Body of pancreas (tissue), 4 donors: Measurements from ENCODE around the gene GPN1. TPM values are rescaled to one million over a fixed set of nuclear protein-coding genes. Genes with fewer than 3 reads are reported as not detected.
"Not testable (repeated sequence)": the region's sequence is repeated elsewhere in the genome, so short reads cannot be mapped to it uniquely, and the experiment has no call there.

Experiments
- ATAC-seq: fragments of 150-250 bp; one replicate; pipeline ENCODE4 v1.9.1; 2016
- DNase-seq, 4 donors: peaks; one replicate each; pipeline ENCODE4 v3.0.0-alpha.2; 2019
- H3K27ac ChIP-seq, 4 donors: fragments of 200-600 bp; sonication (generic); 1 replicate in 3 of 4; 2 replicates in 1 of 4; pipeline versions ENCODE4 v1.5.1 to v1.6.1; 2016 to 2019; ENCODE audit warnings: mild to moderate bottlenecking in 1 of 4, mixed read lengths in 1 of 4, moderate library complexity in 1 of 4
- H3K27me3 ChIP-seq, 2 donors: fragments of 200-600 bp; sonication (generic); one replicate each; pipeline ENCODE4 v1.6.0; 2016; ENCODE audit warnings: mild to moderate bottlenecking in 1 of 2
- H3K36me3 ChIP-seq, 2 donors: fragments of 200-600 bp; sonication (generic); replicated peaks in 1 of 2; 2 replicates each; pipeline ENCODE4 v1.5.1; 2016; ENCODE audit warnings: low read depth in 2 of 2; ENCODE audit not compliant: insufficient read depth in 1 of 2
- H3K4me1 ChIP-seq: fragments of 200-600 bp; sonication (generic); one replicate; pipeline ENCODE4 v1.6.0; 2016
- H3K4me3 ChIP-seq, 2 donors: fragments of 200-600 bp; sonication (generic); 1 replicate in 1 of 2; 2 replicates in 1 of 2; pipeline ENCODE4 v1.5.1; 2016 to 2019
- H3K9me3 ChIP-seq, 3 donors: fragments of 200-600 bp; sonication (generic); 1 replicate in 2 of 3; 2 replicates in 1 of 3; pipeline ENCODE4 v1.5.1; 2016
- POLR2A ChIP-seq, 3 donors: fragments of 450-650 bp; IDR thresholded peaks; one replicate each; pipeline ENCODE4 v1.6.1; 2016; ENCODE audit warnings: antibody characterized with exemption in 3 of 3, mild to moderate bottlenecking in 2 of 3
- WGBS, 2 donors: methylation state at CpG; one replicate each; pipeline ENCODE4 v1.1.5; 2017; 5-methylcytosine and 5-hydroxymethylcytosine counted together
- intact Hi-C: fragments of 100-400 bp; cut with DNase I; formaldehyde crosslinking; loops from one replicate; pipeline ENCODE4 v1.15.1; 2023
- total RNA-seq, 2 donors: library from RNA; depleted of rRNA; stranded (reverse); fragments of >200 nt; gene quantifications; one replicate each; pipeline ENCODE4 v1.1.0, GENCODE V29; 2016
- TF ChIP-seq, protein P1 (sequence below), 7 experiments: fragments of 450-650 bp in 4 of 7; fragments of 200-600 bp in 3 of 7; sonication (generic) in 3 of 7; IDR thresholded peaks; one replicate each; pipeline ENCODE4 v1.5.1; 2016 to 2019; ENCODE audit warnings: antibody characterized with exemption in 7 of 7

GPN1 gene
- total RNA-seq, 2 donors from 2014 or later, result 9.9 to 17.9 TPM

DNA sequence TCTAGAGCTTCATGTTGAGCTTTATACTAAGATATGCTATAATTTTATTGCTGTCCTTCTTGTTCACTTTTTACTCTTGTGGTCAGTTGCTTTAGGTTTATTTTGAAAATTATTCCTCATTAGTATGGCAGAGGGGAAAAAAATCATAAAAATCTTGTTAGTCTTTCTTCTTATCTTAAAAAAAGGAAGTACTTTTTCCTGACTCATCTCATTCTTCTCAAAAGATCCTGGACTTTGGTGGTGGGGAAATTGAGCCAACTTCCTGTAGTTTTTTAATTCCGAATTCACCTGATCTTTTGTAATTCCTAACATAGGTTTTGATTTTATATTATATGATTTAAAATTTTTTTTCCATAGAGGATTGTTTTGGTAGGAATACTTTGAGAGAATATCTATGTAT, 38.6 kb downstream of the GPN1 start:
- no peak for ATAC-seq
- H3K36me3 ChIP-seq, result peaks cover 9 to 16% of the 10 kb centered on the region in 2 donors
- H3K4me3 ChIP-seq, result no peak overlapping the region
- H3K9me3 ChIP-seq, result no peaks in the 10 kb centered on the region
- WGBS, 2 donors, result 54 to 78% methylated on average over 1 of the region's 1 CpG
- intact Hi-C loops, result no loop called here
- H3K27me3 ChIP-seq, result no peaks in the 10 kb centered on the region
- H3K27ac ChIP-seq, result no peak overlapping the region
- TF ChIP-seq POLR2A (IDR thresholded peaks at IDR 0.05), result no peak
- TF ChIP-seq, protein P1, sequence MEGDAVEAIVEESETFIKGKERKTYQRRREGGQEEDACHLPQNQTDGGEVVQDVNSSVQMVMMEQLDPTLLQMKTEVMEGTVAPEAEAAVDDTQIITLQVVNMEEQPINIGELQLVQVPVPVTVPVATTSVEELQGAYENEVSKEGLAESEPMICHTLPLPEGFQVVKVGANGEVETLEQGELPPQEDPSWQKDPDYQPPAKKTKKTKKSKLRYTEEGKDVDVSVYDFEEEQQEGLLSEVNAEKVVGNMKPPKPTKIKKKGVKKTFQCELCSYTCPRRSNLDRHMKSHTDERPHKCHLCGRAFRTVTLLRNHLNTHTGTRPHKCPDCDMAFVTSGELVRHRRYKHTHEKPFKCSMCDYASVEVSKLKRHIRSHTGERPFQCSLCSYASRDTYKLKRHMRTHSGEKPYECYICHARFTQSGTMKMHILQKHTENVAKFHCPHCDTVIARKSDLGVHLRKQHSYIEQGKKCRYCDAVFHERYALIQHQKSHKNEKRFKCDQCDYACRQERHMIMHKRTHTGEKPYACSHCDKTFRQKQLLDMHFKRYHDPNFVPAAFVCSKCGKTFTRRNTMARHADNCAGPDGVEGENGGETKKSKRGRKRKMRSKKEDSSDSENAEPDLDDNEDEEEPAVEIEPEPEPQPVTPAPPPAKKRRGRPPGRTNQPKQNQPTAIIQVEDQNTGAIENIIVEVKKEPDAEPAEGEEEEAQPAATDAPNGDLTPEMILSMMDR (IDR thresholded peaks at IDR 0.05), result no peak
- H3K4me1 ChIP-seq, result peaks cover 16% of the 10 kb centered on the region
- DNase-seq, result no peak

DNA sequence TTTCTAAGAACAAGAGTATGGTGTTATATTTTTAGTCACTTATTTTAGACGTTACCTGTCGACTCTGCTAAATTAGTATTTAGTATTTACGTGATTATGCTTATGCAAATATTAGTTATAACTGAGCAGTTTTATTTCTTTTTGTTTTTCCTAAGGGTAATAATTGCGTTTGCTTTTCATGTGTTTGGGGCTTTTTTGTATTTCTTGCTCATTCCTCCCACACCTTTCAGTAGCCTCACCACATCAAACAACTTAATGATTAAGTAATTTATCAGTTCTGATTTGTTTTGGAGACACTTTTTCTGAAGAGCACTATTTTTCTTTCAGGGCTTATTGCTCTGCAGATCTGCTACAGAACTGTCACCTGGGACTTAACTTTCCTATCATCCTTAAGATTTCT, 42.4 kb downstream of the GPN1 start:
- WGBS, 2 donors, result 84 to 89% methylated on average over 4 of the region's 4 CpGs
- no peak for TF ChIP-seq POLR2A (IDR thresholded peaks at IDR 0.05)
- TF ChIP-seq, protein P1 (IDR thresholded peaks at IDR 0.05), result no peak
- intact Hi-C loops, result no loop called here
- Histone ChIP-seq H3K27me3 (no peaks in the 10 kb centered on the region), H3K9me3 (no peaks in the 10 kb centered on the region), H3K27ac (no peak overlapping the region), H3K4me3 (no peak overlapping the region), H3K4me1 (no peaks in the 10 kb centered on the region), H3K36me3 (peaks cover 9 to 25% of the 10 kb centered on the region in 2 donors)
- ATAC-seq, result no peak
- DNase-seq, result no peak

DNA sequence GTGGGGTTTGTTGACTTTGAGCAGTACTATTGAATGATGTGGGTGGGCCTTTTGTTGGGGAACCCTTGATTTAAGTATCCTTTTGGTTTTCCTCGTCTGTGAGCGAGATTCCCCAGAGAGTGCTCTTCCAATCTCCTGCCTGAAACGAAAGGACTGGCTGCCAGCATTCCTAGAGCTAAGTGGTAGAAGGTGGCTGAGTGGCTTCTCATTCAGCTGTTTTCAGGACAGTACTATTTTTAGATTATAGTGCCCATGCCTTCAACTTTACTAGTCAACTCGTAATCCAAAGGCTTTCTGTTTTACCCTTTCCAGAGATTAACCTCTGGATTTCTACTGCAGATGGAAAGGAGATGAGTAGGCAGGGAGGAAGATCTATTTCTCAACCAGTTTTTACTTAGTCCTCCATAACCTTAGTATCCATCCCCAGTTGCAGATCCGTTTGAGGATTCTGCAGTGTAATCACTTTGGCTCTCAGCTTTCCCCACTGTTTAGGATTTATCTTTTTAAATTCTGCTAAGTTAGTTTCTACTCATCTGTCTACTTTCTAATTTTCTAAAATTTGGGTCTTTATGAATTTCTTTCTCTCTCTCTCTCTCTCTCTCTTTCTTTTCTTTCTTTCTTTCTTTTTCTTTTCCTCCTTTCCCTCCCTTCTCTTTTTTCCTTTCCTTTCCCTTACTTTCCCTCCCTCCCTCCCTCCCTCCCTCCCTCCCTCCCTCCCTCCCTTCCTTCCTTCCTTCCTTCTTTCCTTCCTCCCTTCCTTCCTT, 44.1 kb downstream of the GPN1 start:
- WGBS, 2 donors, result 78 to 82% methylated on average over 5 of the region's 5 CpGs
- Histone ChIP-seq H3K27me3 (no peaks in the 10 kb centered on the region), H3K4me3 (no peak overlapping the region), H3K36me3 (peaks cover 9 to 26% of the 10 kb centered on the region in 2 donors), H3K9me3 (no peaks in the 10 kb centered on the region), H3K4me1 (no peaks in the 10 kb centered on the region), H3K27ac (no peak overlapping the region)
- ATAC-seq, result no peak
- no peak for TF ChIP-seq POLR2A (IDR thresholded peaks at IDR 0.05)
- TF ChIP-seq, protein P1 (IDR thresholded peaks at IDR 0.05), result no peak
- intact Hi-C loops, result no loop called here
- DNase-seq, result no peak

DNA sequence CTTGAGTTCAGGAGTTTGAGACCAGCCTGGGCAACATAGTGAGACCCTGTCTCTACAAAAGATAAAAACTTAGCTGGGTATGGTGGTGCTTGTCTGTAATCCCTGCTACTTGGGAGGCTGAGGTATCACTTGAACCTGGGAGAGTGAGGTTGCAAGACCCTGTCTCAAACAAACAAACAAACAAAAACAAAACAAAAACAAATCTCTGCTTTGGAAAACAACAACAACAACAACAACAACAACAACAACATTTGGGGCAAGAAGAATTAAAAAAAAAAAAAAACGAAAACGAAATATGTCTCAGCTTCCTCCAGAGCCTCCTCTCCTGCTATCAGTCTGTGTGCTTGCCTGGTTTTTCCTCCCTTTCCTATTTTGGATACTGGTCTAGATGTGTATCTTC, 51.7 kb downstream of the GPN1 start:
- H3K27ac ChIP-seq, result peak overlapping the region in 3 of 4 donors; percentile 27 to 75 (median 60)
- H3K27me3 ChIP-seq, result no peaks in the 10 kb centered on the region
- peaks cover 49% of the 10 kb centered on the region for H3K4me1 ChIP-seq
- ATAC-seq (no peak), DNase-seq (no peak)
- H3K36me3 ChIP-seq, result peaks cover 0 to 12% of the 10 kb centered on the region in 2 donors
- 37 to 43% methylated on average over 2 of the region's 2 CpGs for WGBS, 2 donors
- no peaks in the 10 kb centered on the region for H3K9me3 ChIP-seq
- intact Hi-C loops, result no loop called here
- no peak overlapping the region for H3K4me3 ChIP-seq
- TF ChIP-seq, protein P1 (IDR thresholded peaks at IDR 0.05), result no peak
- no peak for TF ChIP-seq POLR2A (IDR thresholded peaks at IDR 0.05)

DNA sequence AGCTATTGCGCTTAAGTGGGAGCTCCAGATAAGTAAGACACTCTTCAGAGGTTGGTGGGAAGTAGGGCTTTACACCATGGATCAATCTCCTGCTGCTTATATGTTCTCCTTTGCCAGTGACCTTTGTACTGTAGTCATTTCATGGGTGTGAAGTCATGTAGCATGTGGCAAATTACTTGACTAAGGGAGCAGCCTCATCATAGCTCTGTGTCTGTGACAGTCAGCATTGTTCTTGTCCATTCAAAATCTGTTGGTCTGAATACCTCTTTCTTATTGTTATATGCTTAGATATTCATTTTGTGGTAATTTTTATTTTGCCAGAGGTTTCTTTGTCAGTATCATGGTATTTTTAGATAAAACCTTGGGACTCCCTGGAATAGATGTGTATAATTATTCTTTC, 53.0 kb downstream of the GPN1 start:
- Histone ChIP-seq H3K9me3 (no peaks in the 10 kb centered on the region), H3K27me3 (no peaks in the 10 kb centered on the region), H3K4me3 (no peak overlapping the region), H3K36me3 (peaks cover 0 to 9% of the 10 kb centered on the region in 2 donors), H3K4me1 (peaks cover 49% of the 10 kb centered on the region), H3K27ac (peak overlapping the region in 3 of 4 donors; percentile 60 to 75 (median 64))
- DNase-seq (peak in 1 of 4 donors; percentile 31), ATAC-seq (peak; percentile 66)
- TF ChIP-seq, protein P1 (IDR thresholded peaks at IDR 0.05), result no peak
- TF ChIP-seq POLR2A (IDR thresholded peaks at IDR 0.05), result peak in 1 of 3 donors; percentile 18
- WGBS, 2 donors, result 8 to 54% methylated on average over 1 of the region's 1 CpG
- intact Hi-C loops, result no loop called here

DNA sequence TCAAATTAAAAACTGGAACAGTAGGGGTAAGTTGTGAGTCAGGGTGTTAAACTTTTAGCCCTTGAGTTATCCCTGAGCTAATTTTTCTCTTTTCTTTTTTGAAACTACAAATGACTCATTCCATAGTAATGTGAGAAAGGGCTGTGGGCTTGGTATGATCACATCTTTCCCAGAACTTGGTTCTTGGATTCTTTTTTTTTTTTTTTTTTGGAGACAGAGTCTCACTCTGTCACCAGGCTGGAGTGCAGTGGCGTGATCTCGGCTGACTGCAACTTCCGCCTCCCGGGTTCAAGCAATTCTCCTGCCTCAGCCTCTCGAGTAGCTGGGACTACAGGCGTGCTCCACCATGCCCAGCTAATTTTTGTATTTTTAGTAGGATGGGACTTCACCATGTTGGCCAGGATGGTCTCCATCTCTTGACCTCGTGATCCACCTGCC, 53.5 kb downstream of the GPN1 start:
- H3K27me3 ChIP-seq, DNase-seq, intact Hi-C loops, H3K4me3 ChIP-seq, H3K36me3 ChIP-seq, H3K9me3 ChIP-seq: not testable (repeated sequence)
- H3K27ac ChIP-seq, result peak overlapping the region in 3 of 4 donors; percentile 60 to 75 (median 64)
- WGBS, 2 donors, result 82 to 87% methylated on average over 5 to 7 of the region's 7 CpGs
- peak; percentile 57 for ATAC-seq
- peaks cover 49% of the 10 kb centered on the region for H3K4me1 ChIP-seq
